ENCODE measurements around the gene KLHL29. TPM values are rescaled to one million over a fixed set of nuclear protein-coding genes. Genes with fewer than 3 reads are reported as not detected.
A peak's percentile ranks its signal among the peaks of the same experiment; 100 is the strongest.

KLHL29 gene
- total RNA-seq, 1 experiment from 2014 or later, result 2.4 TPM

- Mint-ChIP-seq H3K27me3 (ENCODE audit: low read depth) (no peaks in the 10 kb centered on the region; the same call in 1 of the 2 replicates), H3K4me1 (peaks cover 24 to 30% of the 10 kb centered on the region in 2 experiments), H3K9me3 (peaks cover 16 to 18% of the 10 kb centered on the region in 2 experiments), H3K4me3 (no peak overlapping the region), H3K36me3 (ENCODE audit: insufficient read depth in 1 of 3, low read depth in 3 of 3) (peaks cover 6 to 31% (median 11%) of the 10 kb centered on the region in 3 experiments; a peak in 6 of 7 replicates), H3K27ac (peak overlapping the region; percentile 47 to 93 (median 57); a peak in 2 of 7 replicates)
- Histone ChIP-seq H3K27me3 (ENCODE audit: insufficient read depth, low read length) (no peaks in the 10 kb centered on the region), H2BK15ac (ENCODE audit: low read depth, low read length) (no peak overlapping the region), H3K9ac (ENCODE audit: extremely low read depth, insufficient read length, low read length) (no peak overlapping the region), H4K8ac (replicated peaks; ENCODE audit: insufficient read length, low read depth, low read length) (no peak overlapping the region), H3K4ac (ENCODE audit: low read depth, low read length) (no peak overlapping the region), H3K18ac (ENCODE audit: insufficient read length, low read depth, low read length) (no peak overlapping the region), H3K79me2 (ENCODE audit: insufficient read depth, low read length) (no peaks in the 10 kb centered on the region), H3K23ac (ENCODE audit: insufficient read length, low read depth, low read length) (no peak overlapping the region), H3K4me1 (ENCODE audit: insufficient read depth, low read length) (no peaks in the 10 kb centered on the region; the same call in 1 of the 2 replicates), H3K14ac (ENCODE audit: insufficient read depth, low read length) (no peak overlapping the region; the same call in 1 of the 2 replicates), H3K4me2 (ENCODE audit: insufficient read depth, insufficient read length, low read length) (no peak overlapping the region), H2BK12ac (ENCODE audit: insufficient read length, low read depth, low read length) (no peak overlapping the region), H3K23me2 (ENCODE audit: insufficient read length, low read depth, low read length, poor library complexity, severe bottlenecking) (no peaks in the 10 kb centered on the region), H4K91ac (ENCODE audit: insufficient read length, low read depth, low read length) (no peak overlapping the region), H2BK5ac (ENCODE audit: insufficient read length, low read length) (no peak overlapping the region), H2BK120ac (ENCODE audit: low read depth, low read length, poor library complexity, severe bottlenecking) (no peak overlapping the region), H2AFZ (ENCODE audit: low read length) (no peak overlapping the region), H3T11ph (ENCODE audit: low read length) (no peak overlapping the region), H4K20me1 (ENCODE audit: control insufficient read depth, insufficient read depth, insufficient read length) (no peaks in the 10 kb centered on the region), H3K9me3 (ENCODE audit: control insufficient read depth, low read depth, low read length) (no peaks in the 10 kb centered on the region), H3K27ac (ENCODE audit: insufficient read length, low read depth, low read length) (no peak overlapping the region), H2AK5ac (ENCODE audit: insufficient read length, low read length) (no peak overlapping the region), H3K56ac (ENCODE audit: insufficient read length, low read depth, low read length) (no peak overlapping the region), H3K79me1 (ENCODE audit: insufficient read depth, low read depth, low read length, poor library complexity, severe bottlenecking) (no peaks in the 10 kb centered on the region), H4K5ac (ENCODE audit: insufficient read length, low read depth, low read length) (no peak overlapping the region), H2BK20ac (ENCODE audit: low read depth, low read length, poor library complexity, severe bottlenecking) (no peak overlapping the region)
- no peak for DNase-seq
- WGBS (ENCODE audit: extremely low coverage, insufficient read length, low lambda C conversion rate), result no CpG with 5 or more reads among the region's 12 CpGs
- TF ChIP-seq, protein P1, sequence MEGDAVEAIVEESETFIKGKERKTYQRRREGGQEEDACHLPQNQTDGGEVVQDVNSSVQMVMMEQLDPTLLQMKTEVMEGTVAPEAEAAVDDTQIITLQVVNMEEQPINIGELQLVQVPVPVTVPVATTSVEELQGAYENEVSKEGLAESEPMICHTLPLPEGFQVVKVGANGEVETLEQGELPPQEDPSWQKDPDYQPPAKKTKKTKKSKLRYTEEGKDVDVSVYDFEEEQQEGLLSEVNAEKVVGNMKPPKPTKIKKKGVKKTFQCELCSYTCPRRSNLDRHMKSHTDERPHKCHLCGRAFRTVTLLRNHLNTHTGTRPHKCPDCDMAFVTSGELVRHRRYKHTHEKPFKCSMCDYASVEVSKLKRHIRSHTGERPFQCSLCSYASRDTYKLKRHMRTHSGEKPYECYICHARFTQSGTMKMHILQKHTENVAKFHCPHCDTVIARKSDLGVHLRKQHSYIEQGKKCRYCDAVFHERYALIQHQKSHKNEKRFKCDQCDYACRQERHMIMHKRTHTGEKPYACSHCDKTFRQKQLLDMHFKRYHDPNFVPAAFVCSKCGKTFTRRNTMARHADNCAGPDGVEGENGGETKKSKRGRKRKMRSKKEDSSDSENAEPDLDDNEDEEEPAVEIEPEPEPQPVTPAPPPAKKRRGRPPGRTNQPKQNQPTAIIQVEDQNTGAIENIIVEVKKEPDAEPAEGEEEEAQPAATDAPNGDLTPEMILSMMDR (conservative IDR thresholded peaks at IDR 0.05), result no peak
These were observed 229.7 kb downstream of the KLHL29 start for GRCh38 chr2:23614701-23615100.
